Measurements from ENCODE around the gene ADGRD1.
"Not testable (repeated sequence)": the region's sequence is repeated elsewhere in the genome, so short reads cannot be mapped to it uniquely, and the experiment has no call there.

Gene ADGRD1

DNA sequence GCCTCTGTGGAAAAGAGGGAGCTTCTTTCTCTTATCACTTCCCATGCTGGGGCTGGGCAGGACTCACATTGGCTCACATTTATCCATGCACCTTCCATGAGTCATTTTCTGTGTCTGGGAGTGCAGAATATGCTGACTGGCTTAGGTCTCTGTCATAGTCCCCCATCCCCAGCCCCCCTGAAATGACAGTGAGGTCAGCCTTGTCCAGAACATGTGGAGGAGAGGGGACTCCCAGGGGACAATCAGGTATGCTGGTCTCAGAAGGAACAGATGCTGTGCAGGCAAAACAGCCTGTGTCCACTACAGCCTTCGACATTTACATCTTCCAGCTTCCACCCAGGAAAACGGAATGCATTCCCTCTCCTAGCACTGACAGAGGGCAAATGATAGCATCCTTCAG is 35.0 kb downstream of the ADGRD1 start:
- DNase-seq = peak; percentile 61

DNA sequence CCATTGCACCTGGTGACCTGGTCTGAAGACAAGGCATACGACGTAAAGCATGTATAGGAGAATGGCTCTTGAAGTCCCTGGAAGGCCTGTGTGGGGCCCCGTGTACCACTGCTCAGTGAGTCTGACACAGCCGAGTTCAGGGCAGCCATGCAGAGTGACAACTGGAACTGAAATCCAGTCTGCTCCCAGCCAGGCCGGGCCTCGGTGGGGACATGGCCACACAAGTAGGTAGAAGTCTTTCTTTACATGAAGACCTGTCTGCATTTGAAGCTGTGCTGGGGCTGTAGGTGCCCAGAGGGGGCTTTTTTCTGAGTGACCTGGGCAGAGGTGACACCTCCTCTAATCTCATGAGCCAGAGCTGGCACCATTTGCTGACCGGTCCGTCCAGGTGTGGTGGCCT is 35.7 kb downstream of the ADGRD1 start:
- peak; percentile 56 for DNase-seq

DNA sequence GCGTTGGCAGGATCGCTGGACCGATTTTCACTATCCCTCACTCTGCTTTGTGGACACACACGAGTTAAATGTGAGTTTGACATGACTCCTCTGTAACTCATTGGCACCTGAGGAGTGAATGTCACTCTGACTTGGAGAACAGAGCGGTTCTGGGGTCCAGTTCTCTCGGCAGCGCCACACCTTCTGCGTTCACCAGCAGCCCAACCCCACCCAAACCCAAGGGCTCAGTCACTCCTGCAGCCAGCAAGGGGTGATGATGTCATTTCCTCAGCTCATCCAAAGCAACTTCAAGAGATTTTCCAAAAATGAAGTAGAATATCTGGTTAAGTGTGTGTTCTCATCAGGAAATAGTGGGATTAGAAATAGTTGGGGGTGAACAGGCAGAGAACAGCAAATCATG is 36.3 kb downstream of the ADGRD1 start:
- DNase-seq = peak; percentile 49

DNA sequence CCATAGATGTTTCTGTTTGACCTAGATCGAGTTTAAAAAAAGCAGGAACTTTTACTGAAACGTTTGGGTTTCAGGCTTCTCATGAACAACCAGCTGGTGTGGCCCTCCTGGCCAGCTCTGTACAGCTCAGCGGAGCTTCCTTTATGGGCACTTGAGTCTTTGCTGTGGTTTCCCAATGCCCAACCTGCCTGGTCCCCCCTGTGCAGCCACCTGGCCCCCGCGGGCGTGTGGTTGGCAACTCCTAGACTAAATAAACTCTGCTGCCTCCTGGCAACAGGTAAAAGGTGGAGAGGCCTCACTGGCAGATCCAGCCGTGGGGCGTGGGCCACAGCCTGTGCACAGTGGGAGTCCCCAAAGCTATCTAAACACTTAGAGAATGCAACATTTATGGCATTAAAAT is 38.7 kb downstream of the ADGRD1 start:
- DNase-seq = no peak

DNA sequence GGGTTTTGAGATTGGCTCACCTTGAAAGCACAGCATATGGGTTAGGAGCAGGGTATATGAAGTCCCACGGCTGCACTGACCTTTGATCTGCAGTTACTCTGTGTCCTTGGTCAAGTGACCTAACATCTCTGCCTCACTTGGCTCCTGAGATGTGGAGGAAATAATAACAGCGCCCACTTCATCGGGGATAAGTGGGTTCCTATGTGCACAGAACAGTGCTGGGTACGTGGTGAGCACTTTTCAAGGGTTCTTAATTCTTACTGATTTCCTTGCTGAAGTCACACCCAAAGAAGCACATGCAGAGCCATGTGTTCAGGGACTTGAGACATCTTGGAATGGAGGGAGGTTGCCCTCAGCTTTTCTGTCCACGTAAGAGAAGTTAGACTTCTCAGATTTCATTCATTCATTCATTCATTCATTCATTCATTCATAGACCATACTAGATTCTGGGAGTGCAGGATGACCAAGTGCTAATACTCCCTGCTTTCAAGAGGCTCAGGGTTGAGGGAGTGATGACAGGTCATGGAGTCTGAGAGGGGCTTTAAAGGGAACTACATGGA is 39.4 kb downstream of the ADGRD1 start:
- DNase-seq = no peak

DNA sequence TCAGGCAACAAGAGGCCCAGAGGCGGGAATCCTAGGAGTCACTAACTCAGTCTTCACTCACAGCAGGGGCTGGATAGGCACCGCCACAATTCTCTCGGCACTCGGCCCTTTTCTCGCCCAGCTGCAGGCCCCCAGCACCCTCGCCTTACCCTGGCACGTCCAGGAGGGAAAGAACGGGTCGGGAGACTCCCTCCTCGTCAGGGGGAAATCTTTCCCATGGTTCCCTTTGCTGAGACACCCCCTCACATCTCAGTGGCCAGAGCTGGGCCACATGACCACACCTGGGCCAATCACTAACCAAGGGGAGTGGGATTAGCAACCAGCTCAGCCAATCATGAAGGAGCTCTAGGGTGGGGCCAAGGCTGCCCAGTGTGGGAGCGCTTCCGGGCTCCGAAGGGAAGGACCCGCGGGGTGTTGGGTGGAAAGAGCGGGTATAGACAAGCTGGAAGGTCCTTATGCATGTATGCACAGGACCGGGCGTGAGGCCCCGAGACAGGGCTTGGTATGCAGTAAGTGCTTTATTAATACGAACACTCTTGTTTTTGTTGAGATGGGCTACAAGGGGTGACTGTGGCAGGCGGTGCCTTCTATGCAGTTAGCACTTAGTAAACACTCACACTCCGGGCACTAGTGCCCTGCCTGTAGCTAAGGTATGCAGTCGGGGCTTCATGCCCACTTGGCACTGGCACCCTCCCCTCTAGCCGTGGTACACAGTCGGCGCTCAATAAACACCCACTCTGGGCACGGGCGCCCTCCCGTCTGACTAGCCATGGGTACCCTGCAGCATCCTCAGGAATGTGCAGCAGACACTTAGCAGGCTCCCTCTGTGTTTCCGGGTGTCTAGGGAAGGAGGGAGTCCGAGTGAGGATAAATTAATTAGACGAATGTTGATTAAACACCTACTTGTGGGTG is 40.3 kb downstream of the ADGRD1 start:
- DNase-seq = no peak

DNA sequence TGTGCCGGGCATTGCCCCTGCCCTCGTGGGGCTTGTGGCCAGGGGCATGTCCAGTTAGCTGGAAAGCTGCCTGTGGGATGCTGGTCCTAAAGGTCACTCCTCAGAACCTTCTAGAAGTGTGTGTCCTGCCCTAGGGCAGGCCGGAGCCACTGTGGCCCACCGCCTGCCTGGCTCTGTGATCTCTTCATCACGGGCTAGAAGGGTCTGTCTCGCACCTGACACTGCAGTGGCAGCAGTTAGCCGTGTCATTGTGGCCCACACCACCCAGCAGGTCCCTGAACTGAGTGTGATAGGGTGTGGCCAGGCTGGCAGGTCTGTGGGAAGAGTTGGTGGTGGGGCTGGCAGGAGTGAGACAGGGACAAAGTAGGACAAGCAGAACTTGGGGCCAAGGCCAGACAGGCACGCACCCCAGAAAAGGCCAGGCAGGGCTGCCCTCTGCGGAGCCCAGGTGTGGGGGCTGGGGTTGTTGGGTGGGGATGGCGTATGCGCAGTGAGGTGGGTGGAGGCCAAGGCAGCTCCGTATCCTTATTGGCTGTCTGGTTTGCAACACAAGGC is 41.2 kb downstream of the ADGRD1 start:
- no peak for DNase-seq

DNA sequence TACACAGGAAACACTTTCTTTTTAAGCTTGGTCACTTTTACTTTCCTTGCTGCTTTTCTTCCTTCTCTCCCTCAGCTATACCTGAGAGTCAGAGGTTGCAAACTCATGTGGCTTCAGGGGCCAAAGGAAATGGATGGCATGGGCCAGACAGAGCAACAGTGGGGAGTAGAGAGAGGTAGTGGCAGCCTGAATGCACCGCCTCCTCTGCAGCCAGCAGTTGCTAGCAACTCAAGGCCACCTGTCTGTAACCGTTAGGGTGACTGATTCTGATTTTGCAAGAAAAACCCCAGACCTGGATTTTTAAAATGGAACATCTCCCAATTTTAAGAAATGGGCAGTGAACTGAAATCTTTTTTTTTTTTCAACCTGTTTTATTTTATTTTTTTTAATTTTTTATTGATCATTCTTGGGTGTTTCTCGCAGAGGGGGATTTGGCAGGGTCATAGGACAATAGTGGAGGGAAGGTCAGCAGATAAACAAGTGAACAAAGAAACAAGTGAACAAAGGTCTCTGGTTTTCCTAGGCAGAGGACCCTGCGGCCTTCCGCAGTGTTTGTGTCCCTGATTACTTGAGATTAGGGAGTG is 41.8 kb downstream of the ADGRD1 start:
- DNase-seq = not testable (repeated sequence)

DNA sequence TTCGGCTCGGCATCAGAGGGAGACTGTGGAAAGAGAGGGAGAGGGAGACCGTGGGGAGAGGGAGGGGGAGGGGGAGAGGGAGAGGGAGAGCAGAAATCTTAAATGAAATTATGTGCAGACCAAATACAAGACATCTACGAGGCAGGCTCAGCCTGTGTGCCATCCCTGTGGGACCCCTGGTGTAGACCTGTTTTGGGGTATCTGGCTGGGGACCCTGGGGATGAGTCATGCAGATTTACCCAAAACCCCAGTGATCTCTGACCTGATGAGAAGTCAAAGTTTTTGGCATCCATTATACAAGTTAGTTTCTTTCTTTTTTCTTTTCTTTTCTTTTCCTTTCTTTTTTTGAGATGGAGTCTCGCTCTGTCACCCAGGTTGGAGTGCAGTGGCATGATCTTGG is 44.4 kb downstream of the ADGRD1 start:
- no peak for DNase-seq

DNA sequence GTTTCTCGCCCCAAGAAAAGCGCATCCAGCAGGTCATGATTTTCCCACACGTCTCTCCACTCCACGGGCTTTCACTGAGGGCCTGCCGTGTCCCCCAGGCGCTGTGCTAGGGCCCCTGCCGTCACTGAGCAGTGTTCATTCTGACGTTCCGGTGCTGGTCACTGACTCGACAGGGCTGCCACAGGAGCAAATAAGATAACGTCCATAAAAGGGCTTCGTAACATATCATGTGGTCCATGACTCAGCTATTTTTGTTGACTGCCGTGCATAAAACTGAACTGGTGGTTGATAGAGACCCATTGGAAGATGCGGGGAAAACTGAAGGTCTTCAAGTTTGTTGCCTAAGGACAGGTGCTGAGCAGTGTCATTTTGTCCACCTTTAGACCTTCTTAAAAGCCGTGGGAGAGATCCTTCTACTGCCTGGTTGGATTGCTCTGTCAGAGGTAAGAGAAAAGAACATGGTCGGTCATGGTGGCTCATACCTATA is 46.3 kb downstream of the ADGRD1 start:
- DNase-seq = no peak

DNA sequence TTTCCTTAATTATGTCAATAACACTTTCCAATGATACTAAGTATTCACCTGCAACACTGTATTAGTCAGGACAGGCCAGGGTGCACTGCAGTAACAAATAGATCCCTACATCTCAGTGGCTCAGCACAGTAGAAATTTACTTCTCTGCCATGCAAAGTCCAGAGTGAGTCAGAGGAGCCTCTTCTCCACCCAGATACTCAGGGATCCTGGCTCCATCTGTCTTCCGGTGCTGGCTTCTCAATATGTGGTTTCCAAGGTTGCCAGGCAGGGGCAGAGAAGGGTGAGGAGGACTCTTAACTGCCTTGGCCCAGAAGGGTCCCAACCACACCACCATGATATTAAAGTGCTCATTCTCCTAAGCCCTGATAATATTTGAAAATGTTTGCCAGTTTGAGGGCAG is 47.8 kb downstream of the ADGRD1 start:
- no peak for DNase-seq

DNA sequence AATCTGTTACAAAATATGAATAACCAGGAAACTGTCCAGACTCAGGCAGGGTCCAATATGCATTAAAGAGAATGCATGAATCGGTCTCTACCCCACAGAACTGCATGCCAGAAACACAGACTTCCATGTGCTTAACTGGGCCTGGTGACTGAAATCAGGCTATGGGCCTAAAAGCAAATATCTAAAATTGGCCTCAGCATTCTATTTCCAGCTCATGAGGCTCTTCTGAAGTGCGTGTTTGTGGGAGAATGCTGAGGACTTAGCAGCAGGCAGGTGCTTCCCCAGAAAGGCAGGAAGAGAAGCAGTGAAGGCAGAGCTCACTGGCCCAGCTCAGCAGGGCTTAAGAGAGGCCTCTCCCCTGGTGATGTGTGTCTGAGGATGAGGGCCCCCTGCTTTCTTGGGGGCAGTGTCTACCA is 48.5 kb downstream of the ADGRD1 start:
- DNase-seq = no peak

DNA sequence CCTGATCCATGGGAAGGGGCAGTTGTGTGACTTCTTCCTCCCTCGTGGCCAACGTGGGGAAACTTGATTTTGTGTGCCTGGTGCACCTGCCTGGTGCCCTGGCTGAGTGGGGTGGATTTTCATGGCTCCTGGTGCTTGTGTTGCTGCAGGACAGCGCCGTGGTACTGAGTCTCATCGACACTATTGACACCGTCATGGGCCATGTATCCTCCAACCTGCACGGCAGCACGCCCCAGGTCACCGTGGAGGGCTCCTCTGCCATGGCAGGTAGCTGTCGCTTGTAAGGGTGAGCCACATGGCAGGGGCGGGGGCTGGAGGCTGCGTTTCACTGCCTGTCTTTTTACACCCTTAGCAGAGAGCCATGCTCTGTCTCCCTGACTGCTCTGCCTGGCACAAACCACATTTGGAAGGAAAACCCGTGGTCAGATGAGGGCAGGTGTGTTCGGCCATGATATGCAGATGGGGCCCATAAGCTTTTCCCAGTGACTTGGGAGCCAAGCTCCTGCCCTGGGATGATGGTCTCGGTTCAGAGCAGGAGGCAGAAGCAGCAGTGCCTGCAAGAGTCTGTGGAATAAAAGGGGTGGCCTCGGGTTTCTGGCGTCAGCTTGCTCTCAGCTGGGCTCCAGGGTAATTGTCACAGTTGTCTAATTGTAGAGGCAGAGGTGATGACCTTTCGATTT is 49.5 kb downstream of the ADGRD1 start:
- DNase-seq = no peak

DNA sequence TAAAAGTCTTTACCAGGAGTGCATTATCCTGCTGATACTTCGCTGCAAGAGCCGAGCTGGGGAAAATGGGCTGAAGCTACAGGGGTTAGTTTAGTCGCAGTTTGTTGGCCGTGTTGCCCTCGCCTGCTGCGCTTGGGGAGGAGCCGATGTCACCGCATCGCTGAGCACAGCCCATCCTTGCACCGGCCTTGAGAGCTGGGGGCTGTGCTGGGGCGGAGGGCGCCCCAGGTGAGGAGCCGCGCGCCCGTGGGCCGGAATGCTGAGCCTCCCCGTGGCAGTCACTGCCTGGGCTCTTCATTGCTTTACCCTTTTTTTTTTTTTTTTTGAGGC is 50.0 kb downstream of the ADGRD1 start:
- DNase-seq = no peak

DNA sequence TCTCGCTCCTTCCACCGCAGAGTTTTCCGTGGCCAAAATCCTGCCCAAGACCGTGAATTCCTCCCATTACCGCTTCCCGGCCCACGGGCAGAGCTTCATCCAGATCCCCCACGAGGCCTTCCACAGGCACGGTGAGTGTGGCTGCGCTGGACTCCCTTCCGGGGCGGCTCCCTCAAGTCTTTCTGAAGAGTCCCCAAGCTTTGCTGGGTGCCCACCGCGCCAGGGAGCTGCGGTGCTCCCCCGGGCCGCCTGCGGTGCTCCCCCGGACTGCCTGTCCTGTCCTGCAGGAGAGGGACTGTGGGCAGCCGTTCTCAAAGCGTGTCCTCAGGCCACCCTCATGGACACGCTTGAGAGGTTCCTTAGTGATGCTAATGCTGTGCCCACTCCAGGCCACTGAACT is 50.5 kb downstream of the ADGRD1 start:
- no peak for DNase-seq

DNA sequence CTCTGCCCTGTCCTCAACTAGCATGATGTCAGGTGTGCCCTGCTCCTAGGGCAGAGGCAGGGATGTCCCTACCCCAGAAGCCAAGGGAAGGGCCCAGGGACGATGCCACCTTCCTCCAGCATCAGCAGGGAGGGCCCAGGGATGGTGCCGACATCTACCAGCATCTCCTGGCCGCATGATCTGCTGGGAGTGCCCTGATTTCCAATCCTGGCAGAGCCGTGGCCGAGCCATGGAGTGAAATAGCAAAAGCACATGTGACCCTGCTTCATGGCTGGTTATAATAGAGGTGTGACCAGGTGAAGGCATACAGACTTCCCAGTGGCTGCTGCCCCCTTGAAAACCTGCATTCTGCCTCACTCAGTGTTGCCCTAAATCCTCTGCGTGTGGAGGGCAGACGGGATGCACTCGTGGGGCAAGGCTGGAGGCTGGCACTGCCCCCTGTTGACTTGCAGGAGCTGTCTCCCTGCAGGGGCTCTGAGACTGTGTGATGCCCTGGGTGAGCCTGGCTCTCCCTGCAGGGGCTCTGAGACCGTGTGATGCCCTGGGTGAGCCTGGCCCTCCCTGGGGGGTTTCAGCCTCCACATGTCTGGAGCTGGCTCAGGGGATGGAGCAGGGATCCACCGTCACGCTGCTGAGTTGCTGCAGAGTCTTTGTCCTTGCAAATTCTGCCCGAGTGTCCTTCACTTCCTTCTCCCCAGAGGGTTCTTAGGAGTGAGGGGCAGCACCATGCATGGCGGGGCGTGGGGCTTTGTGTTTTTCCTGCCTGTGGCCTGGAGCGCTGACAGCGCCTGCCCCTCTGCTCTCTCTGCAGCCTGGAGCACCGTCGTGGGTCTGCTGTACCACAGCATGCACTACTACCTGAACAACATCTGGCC is 51.7 kb downstream of the ADGRD1 start:
- DNase-seq = no peak

DNA sequence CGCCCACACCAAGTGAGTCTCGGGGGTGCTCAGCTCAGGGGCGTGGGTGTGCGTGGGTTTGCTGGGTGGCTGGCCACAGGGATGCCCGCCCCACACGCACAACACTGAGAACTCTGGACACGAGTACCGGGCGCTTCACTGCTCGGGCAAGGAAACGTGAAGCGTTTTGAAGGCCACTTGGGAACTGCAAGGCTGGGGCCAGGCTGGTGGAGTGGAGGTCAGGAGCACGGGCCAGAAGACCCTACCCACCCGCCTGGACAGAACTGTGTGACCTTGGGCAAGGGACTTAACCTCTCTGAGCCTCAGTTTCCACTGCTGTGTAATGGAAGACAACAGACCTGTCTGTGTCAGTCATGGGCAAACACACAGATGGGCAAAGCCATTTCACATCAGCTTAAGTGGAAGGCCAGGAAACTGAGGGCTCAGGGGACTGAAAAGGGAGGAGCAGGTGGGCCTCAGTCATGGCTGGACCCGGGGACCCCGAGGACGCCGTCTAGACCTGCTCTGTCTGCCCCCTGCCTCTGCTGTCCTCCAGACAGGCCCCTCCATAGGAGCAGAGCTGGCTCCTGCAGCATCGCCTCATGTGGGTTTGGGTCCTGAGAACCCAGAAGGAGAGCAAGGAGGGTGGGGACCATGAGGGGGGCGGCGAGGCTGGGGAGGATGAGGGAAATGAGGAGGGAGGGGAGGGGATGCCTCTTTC is 52.5 kb downstream of the ADGRD1 start:
- no peak for DNase-seq

DNA sequence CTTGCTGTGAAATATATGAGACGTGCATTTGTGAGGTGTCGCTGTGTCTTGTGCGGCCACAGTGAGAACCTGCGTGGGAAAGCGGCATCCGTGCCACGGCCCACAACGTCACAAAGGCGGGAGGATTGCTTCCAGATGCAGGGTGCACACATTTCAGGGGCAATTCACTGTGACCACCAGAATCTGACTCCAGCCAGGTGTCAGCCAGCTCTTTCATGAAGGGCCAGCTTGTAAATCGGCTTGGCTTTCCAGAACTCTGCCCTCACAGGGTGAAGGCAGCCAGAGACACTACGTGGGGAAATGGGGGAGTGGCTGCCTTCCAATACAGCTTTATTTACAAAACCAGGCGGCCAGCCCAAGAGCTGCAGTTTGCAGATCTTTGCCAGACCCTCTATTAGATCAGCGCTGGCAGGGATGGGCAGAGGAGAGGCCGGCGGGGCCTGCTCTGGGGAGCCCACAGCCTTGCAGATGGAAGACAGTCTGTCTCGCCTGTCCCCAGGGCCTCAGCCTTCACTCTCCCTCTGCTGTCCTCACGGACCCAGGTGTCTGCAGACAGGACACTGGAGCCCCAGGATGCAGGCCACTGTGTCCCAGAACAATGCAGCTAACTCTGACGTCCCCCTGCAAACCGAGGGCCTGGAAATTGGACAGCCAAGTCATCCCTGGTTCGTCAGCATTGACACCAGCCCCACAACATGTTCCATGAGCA is 53.5 kb downstream of the ADGRD1 start:
- DNase-seq = no peak

DNA sequence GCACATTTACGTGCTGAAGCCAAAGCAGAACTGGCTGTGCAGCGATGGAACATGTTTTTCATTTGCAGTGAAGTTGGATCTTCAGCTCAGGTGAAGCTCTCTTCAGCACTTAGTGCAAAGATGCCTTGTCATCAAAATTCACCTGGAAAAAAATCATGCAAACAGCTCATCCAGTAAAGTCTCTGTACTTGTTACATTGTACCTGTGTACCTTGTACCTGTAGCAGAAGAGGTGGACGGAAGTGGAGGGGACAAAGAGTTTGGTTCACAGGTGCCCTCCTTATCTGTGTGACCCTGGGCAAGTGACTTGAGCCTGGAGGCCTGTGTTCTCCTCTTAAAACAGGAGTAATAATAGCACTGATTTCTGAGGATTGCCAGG is 54.0 kb downstream of the ADGRD1 start:
- DNase-seq = no peak

DNA sequence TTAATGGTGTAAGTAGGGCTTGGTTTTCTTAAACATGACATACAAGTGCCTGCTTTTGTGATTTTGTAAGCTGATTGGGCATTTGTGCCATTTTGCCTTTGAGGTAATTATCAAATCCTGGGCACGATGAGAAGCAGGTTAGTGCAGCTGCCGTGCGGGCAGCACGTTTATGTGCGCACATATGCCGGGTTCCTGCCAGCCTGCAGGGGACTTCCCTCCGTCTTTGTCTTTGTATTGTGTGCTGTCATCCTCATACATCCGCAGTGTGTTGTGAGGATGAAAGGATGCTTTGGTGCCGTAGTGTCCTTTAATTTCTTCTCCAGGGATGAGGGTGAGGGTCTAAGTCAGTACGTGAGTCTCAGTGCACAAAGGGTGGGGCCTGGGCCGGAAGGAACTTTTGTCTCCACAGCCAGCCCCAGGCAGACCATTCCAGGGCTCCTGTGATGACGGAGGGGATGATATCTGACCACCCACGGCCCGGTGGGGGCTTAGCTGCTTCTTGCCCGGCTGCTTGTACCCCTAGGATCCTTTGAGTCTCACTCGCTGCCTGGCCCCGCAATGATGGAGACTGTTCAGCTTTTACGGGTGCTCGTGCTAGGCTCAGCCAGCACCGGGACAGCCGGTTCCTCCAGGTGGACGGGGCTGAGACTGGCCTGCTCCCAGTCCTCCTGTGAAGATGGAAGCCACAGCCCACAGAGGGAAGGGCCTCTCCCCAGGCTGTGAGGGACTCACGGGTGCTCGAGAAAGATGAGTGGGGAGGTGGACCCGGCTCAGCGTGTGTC is 54.6 kb downstream of the ADGRD1 start:
- DNase-seq = no peak

Measured in islet precursor cell (in vitro differentiated cells).